GM19328 (cell line): ENCODE results near the gene KIF26B.
"Not testable (repeated sequence)": the region's sequence is repeated elsewhere in the genome, so short reads cannot be mapped to it uniquely, and the experiment has no call there.

Source experiments
- ATAC-seq: cut with Tn5 transposase; IDR thresholded peaks from one replicate; pipeline ENCODE4 v1.9.1; 2021; ENCODE audit warnings: mild to moderate bottlenecking, moderate library complexity; ENCODE audit not compliant: unreplicated experiment

Gene KIF26B

DNA sequence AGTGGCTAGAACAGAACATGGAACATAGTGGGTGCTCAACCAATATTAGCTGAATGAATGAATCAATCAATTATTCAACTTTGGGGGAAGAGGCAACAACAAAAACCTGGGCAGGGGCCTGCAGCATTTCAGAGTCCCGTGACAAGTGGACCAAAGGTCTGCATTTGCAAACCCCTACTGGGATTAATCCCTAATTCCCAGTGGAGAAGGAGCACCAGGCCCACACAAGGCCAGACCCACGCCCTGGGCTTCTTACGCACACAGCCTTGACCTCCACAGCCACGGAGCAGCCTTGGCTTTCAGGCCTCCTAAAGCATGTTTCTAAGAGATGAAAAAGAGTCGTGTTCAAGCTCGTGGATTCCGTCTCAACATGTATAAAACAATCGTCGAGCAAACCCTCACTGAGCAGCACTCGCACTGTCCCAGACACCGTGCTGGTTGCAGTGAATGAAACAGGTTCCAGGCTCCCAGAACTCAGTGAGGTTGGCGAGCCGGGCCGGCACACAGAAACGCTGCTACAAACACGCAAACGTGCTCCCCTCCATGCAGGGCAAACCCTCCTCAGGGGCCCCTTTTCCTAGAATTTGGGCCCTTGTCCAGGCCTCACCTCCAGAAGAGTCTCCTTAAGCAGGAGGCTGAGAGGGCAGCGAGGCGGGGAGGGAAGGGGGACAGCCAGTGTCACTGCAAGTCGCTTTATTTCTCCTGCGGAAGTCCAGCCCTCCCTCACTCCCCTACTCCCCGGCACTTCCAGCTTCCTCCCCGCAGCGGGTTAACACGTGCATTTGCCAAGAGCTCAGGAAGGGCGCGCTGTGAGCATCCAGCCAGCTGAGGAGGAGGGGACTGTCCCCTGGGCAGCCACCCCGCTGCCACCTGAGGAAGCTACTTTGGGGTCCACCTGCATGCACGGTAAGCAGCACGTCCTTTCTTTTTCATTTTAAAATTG is 556.4 kb downstream of the KIF26B start:
- no peak for ATAC-seq

DNA sequence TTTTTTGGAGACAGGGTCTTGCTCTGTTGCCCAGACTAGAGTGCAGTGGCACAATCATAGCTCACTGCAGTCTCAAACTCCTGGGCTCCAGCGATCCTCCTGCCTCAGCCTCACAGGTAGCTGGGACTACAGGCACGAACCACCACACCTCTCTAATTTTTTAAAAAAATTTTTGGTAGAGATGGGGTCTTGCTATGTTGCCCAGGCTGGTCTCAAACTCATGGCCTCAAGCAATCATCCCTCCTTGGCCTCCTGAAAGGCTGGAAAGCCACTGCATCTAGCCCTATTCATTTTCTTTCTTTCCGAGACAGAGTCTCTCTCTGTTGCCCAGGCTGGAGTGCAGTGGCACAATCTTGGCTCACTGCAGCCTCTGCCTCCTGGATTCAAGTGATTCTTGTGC is 559.2 kb downstream of the KIF26B start:
- ATAC-seq, result not testable (repeated sequence)

DNA sequence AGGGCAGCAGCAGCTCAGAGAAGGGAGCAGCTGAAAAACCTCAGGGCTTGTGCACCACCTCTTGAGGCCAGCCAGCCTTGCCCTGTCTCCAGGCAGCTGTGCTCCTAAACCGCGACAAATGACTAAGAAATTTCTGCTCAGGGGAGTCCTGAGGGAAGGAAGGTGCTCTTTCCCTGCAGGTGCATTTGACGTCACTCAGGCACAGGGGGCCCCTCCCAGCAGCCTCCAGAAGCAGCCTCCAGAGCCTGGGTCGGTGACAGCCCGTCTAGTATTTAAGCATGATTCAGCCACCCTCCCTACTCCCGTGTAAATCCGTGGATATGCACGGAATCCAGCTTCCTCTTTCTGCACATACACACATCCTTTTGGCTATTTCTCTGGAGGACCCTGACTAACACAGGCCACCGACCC is 560.5 kb downstream of the KIF26B start:
- ATAC-seq, result no peak

DNA sequence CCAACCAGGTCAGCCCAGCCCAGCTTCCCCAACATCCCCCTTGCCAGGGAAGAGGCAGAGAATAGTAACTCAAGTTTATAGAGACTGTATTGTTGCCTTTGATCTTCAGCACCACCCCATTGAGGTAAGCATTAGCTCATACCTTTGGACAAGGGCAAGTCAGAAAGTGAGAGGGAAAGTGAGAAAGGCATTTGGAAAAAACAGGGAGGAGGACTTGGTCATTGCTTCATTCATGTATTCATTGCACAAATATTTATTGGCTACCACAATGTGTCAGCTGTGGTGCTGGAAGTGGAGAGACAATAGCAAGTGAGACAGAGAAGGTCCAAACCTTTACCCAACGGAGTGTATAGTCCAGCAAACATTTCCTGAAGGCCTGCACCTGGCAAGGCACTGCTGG is 561.2 kb downstream of the KIF26B start:
- no peak for ATAC-seq

DNA sequence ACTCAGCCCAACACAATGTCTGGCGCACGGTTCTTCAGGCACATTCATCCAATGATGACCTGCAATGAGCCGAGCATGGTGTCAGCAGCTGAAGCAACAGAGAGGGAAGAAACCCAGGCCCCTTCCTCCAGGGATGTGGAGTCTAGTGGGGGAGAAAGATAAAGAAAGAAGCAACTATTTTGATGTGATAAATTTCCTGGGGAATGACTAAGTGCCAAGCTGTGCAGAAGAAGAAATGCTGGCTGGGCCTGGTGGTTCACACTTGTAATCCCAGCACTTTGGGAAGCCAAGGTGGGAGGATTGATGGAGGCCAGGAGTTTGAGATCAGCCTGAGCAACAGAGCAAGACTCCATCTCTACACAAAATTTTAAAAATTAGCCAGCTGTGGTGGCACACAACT is 561.8 kb downstream of the KIF26B start:
- ATAC-seq, result no peak

DNA sequence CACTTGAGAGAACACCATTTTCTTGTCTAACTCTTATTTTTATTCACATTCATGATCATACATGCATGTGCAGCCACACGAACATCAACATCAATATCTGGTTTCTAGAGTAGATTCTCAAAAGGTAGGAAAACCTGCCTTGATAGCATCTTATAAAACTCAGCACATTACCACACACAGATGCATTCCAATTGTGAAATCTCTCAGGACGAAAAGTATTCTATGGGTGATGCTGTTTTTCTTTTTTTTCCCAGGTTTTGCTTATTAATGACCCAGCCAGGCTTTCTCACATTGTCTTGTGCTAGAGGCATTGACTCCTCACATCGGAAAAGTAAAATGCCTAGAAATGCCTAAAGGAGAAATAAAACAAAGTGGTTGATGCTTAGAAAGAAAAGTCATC is 562.8 kb downstream of the KIF26B start:
- ATAC-seq, result no peak

DNA sequence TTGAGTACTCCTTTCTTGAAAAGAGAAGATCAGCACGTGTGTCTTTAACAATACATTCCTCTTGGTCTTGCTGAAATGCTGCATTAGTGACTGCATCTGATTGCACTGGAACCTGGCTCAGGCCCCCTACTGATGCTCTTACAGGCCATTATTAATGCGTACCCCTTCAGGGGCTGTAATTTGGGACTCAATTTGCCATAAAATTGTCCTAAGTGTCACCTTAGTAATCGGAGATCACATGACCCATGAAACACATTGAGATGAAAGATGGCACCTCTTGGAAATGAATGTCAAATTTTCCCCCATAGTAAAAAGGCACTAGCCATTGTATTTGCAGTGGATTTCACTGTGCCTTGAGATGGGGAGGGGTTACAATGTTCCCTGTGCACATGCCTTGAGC is 563.3 kb downstream of the KIF26B start:
- no peak for ATAC-seq

DNA sequence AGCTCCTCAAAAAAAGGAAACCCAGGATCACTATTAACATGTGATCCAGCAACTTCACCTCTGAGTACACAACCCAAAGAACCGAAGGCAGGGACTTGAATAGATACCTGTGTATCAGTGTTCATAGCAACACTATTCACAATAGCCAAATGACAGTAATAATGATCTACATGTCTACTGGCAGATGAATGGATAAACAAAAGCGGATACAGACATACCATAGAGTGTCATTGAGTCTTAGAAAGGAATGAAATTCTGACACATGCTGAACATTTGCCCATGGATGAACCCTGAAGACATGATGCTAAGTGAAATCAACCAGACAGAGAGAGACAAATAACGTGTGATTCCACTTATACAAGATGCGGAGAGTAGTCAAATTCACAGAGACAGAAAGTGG is 564.2 kb downstream of the KIF26B start:
- no peak for ATAC-seq

DNA sequence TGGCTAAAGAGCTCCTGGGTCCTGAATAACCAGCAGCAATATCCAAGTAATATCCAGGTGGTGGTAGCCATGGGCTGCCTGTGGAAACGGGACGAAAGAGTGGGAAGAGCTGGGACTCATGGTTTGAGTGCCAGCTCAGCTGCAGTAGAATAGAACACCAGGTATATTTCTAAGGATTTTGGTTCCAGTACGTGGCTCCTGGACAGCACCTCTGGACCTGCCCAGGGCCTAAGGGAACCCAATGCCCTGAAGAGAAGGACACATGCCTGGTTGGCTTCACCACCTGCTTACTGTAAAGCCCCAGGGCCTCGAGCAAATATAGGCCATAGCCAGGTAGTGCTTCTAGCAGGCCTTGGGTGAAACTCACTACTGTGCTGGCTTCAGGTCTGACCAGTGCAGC is 566.7 kb downstream of the KIF26B start:
- ATAC-seq, result no peak

DNA sequence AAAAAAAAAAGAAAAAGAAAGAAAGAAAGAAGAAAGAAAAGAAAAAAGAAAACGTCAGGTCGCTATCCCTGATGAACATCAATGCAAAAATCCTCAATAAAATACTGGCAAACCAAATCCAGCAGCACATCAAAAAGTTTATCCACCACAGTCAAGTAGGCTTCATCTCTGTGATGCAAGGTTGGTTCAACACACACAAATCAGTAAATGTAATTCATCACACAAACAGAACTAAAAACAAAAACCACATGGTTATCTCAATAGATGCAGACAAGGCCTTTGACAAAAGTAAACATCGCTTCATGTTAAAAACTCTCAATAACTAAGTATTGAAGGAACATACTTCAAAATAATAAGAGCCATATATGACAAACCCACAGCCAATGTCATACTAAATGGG is 573.2 kb downstream of the KIF26B start:
- not testable (repeated sequence) for ATAC-seq

DNA sequence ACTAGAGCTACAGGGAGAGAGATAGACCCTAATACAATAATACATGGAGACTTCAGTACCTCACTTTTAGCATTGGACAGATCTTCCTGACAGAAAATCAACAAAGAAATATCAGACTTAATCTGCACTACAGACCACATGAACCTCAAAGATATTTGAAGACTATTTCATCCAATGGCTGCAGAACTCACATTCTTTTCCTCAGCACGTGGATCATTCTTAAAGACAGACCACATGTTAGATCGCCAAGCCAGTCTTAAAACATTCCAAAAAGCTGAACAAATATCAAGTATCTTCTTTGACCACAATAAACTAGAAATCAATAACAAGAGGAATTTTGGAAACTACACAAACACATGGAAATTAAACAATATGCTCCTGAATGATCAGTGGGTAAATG is 576.0 kb downstream of the KIF26B start:
- no peak for ATAC-seq

DNA sequence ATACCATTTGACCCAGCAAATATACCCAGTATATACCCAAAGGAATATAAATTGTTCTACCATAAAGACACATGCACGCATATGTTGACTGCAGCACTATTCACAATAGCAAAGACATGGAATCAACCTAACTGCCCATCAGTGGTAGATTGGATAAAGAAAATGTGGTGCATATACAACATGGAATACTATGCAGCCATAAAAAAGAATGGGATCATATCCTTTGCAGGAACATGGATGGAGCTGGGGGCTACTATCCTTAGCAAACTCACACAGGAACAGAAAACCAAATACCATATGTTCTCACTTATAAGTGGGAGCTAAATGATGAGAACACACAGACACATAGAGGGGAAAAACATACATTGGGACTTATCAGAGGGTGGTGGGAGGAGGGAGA is 585.6 kb downstream of the KIF26B start:
- not testable (repeated sequence) for ATAC-seq

DNA sequence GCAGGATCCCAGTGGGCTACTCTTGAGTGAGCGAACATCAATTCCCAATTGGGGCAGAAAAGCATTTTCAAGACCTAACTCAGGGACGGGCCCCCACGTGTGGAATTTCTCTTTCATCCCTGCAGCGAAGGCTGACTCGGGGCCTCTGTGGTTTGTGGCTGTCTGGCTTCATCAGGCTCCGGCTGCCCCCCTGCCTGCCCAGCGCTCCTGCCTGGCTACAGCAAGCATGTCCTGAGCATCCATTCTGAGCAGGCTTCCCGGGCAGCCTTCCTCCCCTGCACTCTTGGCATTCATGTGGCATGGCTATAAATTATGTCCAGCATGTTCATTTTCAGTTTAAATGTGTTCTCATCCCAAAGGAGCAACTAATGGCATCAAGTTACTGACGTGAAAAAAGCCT is 588.1 kb downstream of the KIF26B start:
- ATAC-seq, result no peak

DNA sequence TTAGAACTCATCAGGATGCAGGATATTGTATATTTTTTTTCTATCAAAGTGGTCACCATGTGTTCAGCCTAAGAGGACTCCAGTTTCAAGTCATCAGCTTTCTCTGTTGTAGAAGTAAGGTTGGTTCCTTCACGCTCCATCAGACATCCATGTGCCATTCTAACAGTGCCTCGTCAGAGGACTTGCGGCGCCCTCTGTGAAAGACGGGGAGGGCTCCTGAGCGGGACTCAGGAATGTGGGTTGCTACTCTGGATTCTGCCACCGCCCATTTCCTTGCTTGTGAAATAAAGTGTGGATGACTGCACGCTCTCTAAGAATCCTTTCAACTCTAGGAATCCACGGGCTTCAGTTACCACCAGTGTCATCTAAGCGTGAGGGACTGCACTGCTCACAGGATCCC is 593.5 kb downstream of the KIF26B start:
- ATAC-seq, result no peak

DNA sequence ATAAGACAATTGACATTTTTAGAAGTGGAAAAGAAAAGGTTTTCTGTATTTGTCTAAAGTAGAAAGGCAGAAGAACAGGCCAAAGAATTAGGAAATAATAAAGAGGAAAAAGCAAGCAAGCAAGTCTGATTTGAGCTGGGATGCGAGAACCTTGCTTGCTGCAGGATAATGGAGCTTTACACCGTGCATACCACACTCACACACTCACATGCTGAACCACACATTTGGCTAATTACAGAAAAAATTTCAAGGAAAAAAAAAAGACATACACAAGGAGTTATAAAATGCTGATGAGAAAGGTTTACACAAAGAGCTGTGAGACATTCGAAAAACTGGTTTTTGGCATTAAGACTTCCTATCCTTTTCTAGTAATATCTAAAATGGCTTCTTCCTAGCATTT is 593.9 kb downstream of the KIF26B start:
- ATAC-seq, result no peak

DNA sequence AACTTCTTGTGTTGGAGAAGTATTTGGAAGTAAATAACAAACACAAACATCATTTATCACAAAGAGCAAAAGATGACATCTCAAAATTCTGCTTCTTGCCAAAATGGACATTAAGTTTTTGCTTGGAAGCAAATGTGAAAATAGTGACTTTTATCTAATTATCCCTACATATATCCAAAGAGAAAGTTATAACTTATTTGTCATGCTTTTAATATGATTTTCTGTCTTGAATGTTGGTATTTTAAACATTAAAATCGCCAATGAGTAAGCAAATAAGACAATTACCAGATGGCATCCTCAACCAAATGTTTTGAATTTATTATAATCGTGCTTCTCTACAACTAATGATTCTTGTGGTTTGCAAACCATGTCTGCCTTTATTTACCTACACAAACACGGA is 594.3 kb downstream of the KIF26B start:
- no peak for ATAC-seq

DNA sequence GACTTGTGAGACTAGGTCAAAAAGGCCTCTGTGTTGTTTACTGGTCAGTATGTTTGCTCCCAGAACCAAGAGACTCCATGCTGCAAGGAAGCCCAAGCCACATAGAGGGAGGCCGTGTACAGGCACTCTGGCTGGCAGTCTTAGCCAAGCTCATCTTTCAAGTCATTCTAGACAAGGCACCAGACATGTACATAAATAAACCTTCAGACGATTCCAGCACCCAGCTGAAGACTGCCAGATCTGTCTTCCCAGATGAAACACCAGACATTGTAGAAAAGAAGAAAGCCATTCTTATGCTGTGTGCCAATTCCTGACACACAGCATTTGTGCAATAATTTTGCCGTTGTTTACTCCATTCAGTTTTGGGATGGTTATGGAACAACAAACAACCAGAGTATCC is 595.5 kb downstream of the KIF26B start:
- no peak for ATAC-seq

DNA sequence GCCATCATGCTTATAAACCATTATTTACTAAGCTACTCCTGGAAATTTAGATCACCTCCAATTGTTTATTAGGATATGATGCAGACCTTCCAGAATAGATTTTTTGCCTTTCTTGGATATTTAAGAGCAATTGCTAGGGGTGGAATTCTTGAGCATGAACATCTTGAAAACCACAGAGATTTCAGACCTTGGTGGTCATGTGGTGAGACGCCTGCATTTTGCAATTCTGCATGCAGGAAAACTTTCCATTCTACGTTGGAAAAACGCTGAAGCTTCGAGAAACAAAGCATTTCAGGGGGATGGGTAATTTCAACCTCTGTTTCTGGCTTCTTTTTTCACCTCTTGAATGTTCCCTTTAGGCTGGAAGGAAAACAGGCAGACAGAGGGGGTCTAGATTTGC is 596.3 kb downstream of the KIF26B start:
- no peak for ATAC-seq

DNA sequence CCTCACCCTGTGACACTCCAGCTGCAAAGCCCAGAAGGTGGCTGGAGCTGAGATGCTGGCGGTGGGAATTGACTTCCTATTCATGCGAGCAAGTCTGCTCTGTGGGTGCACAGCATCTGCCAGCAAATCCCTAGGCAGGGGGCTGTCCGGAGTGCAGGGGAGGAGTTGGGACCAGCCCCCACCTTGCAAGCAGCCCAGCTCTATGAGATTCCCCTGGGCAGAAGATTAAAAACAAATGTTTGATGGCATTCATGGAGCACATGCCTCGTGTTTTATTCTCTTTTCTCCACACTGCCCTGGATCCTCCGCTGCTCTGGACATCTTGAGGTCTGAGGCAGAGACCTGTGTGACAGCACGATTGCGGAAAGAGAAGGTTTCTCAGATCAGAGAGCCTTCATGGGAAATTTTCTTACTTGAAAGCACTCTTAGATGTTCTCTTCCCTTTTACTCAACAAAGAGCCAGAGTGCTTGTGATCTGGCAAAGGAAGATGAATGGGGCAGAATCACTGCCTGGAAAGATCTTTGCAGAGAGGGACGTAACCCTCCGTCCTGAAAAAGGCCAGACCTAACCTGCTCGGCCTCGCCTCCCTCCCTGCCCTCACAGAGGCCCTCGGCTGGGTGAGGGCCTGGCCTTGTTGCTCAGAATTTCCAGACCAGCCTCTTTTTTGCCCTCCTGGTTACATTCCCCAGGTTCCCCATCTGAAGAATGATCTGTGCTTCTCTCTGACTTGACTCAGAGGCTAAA is 597.1 kb downstream of the KIF26B start:
- no peak for ATAC-seq

DNA sequence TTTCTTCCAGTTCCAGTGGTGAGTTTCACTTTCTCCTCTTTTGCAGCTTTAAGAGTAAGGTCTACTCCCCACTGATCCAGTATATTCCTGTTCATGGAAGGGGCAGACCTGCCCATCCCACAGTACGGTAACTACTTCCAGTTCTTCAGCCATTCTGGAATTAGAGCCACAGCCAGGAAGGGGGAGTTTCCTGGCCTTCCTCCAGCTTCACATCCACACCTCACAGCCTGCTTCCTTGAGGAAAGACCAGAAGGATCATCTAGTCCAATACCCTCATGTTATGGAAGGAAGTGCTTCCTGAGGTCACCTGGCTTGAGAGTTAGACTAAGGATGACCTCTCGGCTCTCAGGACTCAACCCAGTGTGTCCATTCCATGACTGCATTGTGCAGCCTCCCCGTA is 597.8 kb downstream of the KIF26B start:
- ATAC-seq, result no peak

DNA sequence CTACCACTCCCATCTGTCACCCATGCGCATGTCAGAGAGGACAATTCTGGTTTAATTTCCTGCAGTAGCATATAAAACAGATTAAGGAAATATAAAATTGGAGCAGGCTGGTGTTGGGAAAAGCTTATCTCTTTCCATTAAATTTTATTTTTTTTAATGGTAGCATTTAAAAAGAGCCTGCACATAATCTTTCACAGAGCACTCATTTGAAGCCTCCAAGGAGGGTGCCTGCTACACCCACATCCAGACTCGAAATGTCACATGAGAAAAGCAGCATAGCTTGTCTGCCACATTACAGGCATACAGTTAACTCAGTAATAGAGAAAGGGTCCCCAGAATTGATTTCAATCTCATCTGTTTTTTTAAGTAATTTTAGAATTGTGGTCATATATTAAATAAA is 599.0 kb downstream of the KIF26B start:
- ATAC-seq, result no peak

DNA sequence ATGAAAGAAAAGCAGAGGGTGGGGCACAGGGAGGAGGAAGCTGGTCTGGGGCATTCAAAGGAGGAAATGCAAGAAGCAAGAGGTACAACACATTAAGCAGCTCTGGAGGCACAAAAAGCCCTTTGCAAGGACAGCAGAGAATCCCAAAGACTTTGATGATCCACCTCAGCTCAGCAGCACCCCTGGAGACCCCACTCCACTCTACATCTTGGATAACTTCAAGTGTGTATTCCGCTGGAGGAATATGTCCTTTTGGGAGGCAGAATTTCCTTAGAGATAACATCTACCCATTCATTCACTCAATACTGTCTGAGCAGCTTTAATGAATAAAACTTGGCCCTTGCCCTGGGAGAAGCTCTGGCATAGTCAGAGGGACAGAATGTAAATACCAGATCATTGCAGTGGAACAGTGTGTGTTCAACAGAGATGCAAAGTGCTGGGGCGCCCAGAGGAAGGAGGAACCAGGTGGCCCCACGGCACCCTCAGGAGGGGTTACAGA is 599.7 kb downstream of the KIF26B start:
- ATAC-seq, result no peak
